ENCODE data around the gene INAFM2. TPM values are rescaled to one million over a fixed set of nuclear protein-coding genes. Genes with fewer than 3 reads are reported as not detected.

The INAFM2 gene
- total RNA-seq, 2 donors from 2014 or later = 63.8 to 79.2 TPM

GRCh38 chr15:40342416-40343320 is 19.2 kb downstream of the INAFM2 start:
- DNase-seq (ENCODE audit: low spot score) = no peak
- Histone ChIP-seq H3K27me3 (replicated peaks; ENCODE audit: insufficient read depth) (no peaks in the 10 kb centered on the region), H3K4me1 (ENCODE audit: control insufficient read depth in 1 of 2, low read depth in 2 of 2) (peaks cover 56 to 72% of the 10 kb centered on the region in 2 donors), H3K36me3 (no peaks in the 10 kb centered on the region), H3K4me3 (no peak overlapping the region), H3K9me3 (no peaks in the 10 kb centered on the region), H3K27ac (peak overlapping the region; percentile 93 to 99)
- no peak for ATAC-seq (ENCODE audit: insufficient number of reproducible peaks, low FRiP score, low read depth)
- TF ChIP-seq CTCF (IDR thresholded peaks at IDR 0.05) = no peak

- DNase-seq (ENCODE audit: low spot score) = peak; percentile 53
- Histone ChIP-seq H3K27ac (peak overlapping the region; percentile 93 to 99), H3K4me3 (no peak overlapping the region), H3K36me3 (no peaks in the 10 kb centered on the region), H3K9me3 (no peaks in the 10 kb centered on the region), H3K4me1 (ENCODE audit: control insufficient read depth in 1 of 2, low read depth in 2 of 2) (peaks cover 47 to 64% of the 10 kb centered on the region in 2 donors), H3K27me3 (replicated peaks; ENCODE audit: insufficient read depth) (no peaks in the 10 kb centered on the region)
- ATAC-seq (ENCODE audit: insufficient number of reproducible peaks, low FRiP score, low read depth) = peak; percentile 16
- no peak for TF ChIP-seq CTCF (IDR thresholded peaks at IDR 0.05)
Measured at GRCh38 chr15:40343512-40343911, 20.0 kb downstream of the INAFM2 start.

- ATAC-seq (ENCODE audit: insufficient number of reproducible peaks, low FRiP score, low read depth) (no peak), DNase-seq (ENCODE audit: low spot score) (no peak)
- no peak for TF ChIP-seq CTCF (IDR thresholded peaks at IDR 0.05)
- H3K36me3 ChIP-seq = no peaks in the 10 kb centered on the region
- H3K4me3 ChIP-seq = no peak overlapping the region
- H3K9me3 ChIP-seq = no peaks in the 10 kb centered on the region
- peak overlapping the region; percentile 93 to 99 for H3K27ac ChIP-seq
- peaks cover 40 to 57% of the 10 kb centered on the region in 2 donors for H3K4me1 ChIP-seq (ENCODE audit: control insufficient read depth in 1 of 2, low read depth in 2 of 2)
- H3K27me3 ChIP-seq (replicated peaks; ENCODE audit: insufficient read depth) = no peaks in the 10 kb centered on the region
Measured at GRCh38 chr15:40344217-40344616, 20.7 kb downstream of the INAFM2 start.

- TF ChIP-seq CTCF (IDR thresholded peaks at IDR 0.05) = peak; percentile 77
- ATAC-seq (ENCODE audit: insufficient number of reproducible peaks, low FRiP score, low read depth) (no peak), DNase-seq (ENCODE audit: low spot score) (no peak)
- Histone ChIP-seq H3K36me3 (no peaks in the 10 kb centered on the region), H3K4me1 (ENCODE audit: control insufficient read depth in 1 of 2, low read depth in 2 of 2) (peaks cover 36 to 52% of the 10 kb centered on the region in 2 donors), H3K9me3 (no peaks in the 10 kb centered on the region), H3K4me3 (no peak overlapping the region), H3K27ac (peak overlapping the region; percentile 93 to 99), H3K27me3 (replicated peaks; ENCODE audit: insufficient read depth) (no peaks in the 10 kb centered on the region)
Measured at GRCh38 chr15:40344631-40345120, 21.2 kb downstream of the INAFM2 start.

- ATAC-seq (ENCODE audit: insufficient number of reproducible peaks, low FRiP score, low read depth) = no peak
- H3K27ac ChIP-seq = no peak overlapping the region
Measured at GRCh38 chr15:40345225-40345866, 21.9 kb downstream of the INAFM2 start.

More at GRCh38 chr15:40345225-40345866, 21.9 kb downstream of the INAFM2 start:
- H3K9me3 ChIP-seq = no peaks in the 10 kb centered on the region
- no peak for TF ChIP-seq CTCF (IDR thresholded peaks at IDR 0.05)
- H3K4me1 ChIP-seq (ENCODE audit: control insufficient read depth in 1 of 2, low read depth in 2 of 2) = peaks cover 29 to 46% of the 10 kb centered on the region in 2 donors
- no peak for DNase-seq (ENCODE audit: low spot score)
- H3K27me3 ChIP-seq (replicated peaks; ENCODE audit: insufficient read depth) = no peaks in the 10 kb centered on the region
- H3K36me3 ChIP-seq = no peaks in the 10 kb centered on the region
- H3K4me3 ChIP-seq = no peak overlapping the region

Data from thoracic aorta (tissue), 2 donors.